ENCODE data around the gene SPPL2B. TPM values are rescaled to one million over a fixed set of nuclear protein-coding genes. Genes with fewer than 3 reads are reported as not detected.
A peak's percentile ranks its signal among the peaks of the same experiment; 100 is the strongest.

SPPL2B gene
- total RNA-seq, 2 experiments from 2014 or later: 106 to 111 TPM

GRCh38 chr19:2303211-2303798 lies 25.2 kb upstream of the SPPL2B start:
- H3K36me3 Mint-ChIP-seq (ENCODE audit: low read depth): no peaks in the 10 kb centered on the region
- Histone ChIP-seq H3K9me3 (ENCODE audit: control insufficient read depth in 1 of 2, insufficient read depth in 1 of 2, low read length in 2 of 2) (peaks cover 0 to 20% of the 10 kb centered on the region in 2 experiments), H3K4me3 (ENCODE audit: low read length) (no peak overlapping the region), H3K27ac (ENCODE audit: low read depth in 1 of 2, low read length in 2 of 2) (no peak overlapping the region), H3K4me1 (ENCODE audit: insufficient read depth, low read length) (peaks cover 26% of the 10 kb centered on the region), H3K27me3 (ENCODE audit: control insufficient read depth in 1 of 2, insufficient read depth in 2 of 2, low read length in 2 of 2) (peaks cover 37 to 39% of the 10 kb centered on the region in 2 experiments), H3K36me3 (ENCODE audit: insufficient read depth, low read length) (no peaks in the 10 kb centered on the region)
- H3K27ac Mint-ChIP-seq: peak overlapping the region; percentile 9
- TF ChIP-seq CTCF (IDR thresholded peaks at IDR 0.05): no peak
- peak overlapping the region; percentile 54 for H3K4me3 Mint-ChIP-seq
- POLR2A ChIA-PET: interaction anchor here (0.8 to 0.9 kb wide), 5 partner anchors 8 to 68 kb away, joined by 3 to 5 read pairs (median 3); partner anchors contain the start of gene PLEKHJ1
- ATAC-seq (ENCODE audit: poor library complexity): peak; percentile 15
- DNase-seq: peak in 1 of 14 experiments; percentile 26
- peaks cover 43% of the 10 kb centered on the region for H3K27me3 Mint-ChIP-seq
- peaks cover 7% of the 10 kb centered on the region for H3K4me1 Mint-ChIP-seq (ENCODE audit: low read depth)
- intact Hi-C loops (cut with DNase I, micrococcal nuclease): no loop called here
- no peaks in the 10 kb centered on the region for H3K9me3 Mint-ChIP-seq
- CTCF ChIA-PET: no interaction called here

GRCh38 chr19:2305452-2306280 lies 22.8 kb upstream of the SPPL2B start:
- ChIA-PET CTCF (no interaction called here), POLR2A (interaction anchor here (0.6 kb wide), 1 partner anchor 27 kb away, joined by 3 read pairs; no protein-coding TSS in a partner anchor)
- no peak for TF ChIP-seq CTCF (IDR thresholded peaks at IDR 0.05)
- H3K27me3 ChIP-seq (ENCODE audit: control insufficient read depth in 1 of 2, insufficient read depth in 2 of 2, low read length in 2 of 2): peaks cover 54 to 62% of the 10 kb centered on the region in 2 experiments
- Mint-ChIP-seq H3K4me3 (no peak overlapping the region), H3K27me3 (peaks cover 67% of the 10 kb centered on the region), H3K9me3 (no peaks in the 10 kb centered on the region), H3K36me3 (ENCODE audit: low read depth) (no peaks in the 10 kb centered on the region), H3K27ac (no peak overlapping the region), H3K4me1 (ENCODE audit: low read depth) (peaks cover 12% of the 10 kb centered on the region)
- peaks cover 29% of the 10 kb centered on the region for H3K4me1 ChIP-seq (ENCODE audit: insufficient read depth, low read length)
- H3K9me3 ChIP-seq (ENCODE audit: control insufficient read depth in 1 of 2, insufficient read depth in 1 of 2, low read length in 2 of 2): peaks cover 0 to 31% of the 10 kb centered on the region in 2 experiments
- ATAC-seq (ENCODE audit: poor library complexity): no peak
- intact Hi-C loops (cut with DNase I, micrococcal nuclease): no loop called here
- H3K27ac ChIP-seq (ENCODE audit: low read depth in 1 of 2, low read length in 2 of 2): no peak overlapping the region
- H3K36me3 ChIP-seq (ENCODE audit: insufficient read depth, low read length): no peaks in the 10 kb centered on the region
- no peak for DNase-seq
- no peak overlapping the region for H3K4me3 ChIP-seq (ENCODE audit: low read length)

- intact Hi-C loops (cut with DNase I, micrococcal nuclease): no loop called here
- no peaks in the 10 kb centered on the region for H3K36me3 ChIP-seq (ENCODE audit: insufficient read depth, low read length)
- H3K9me3 ChIP-seq (ENCODE audit: control insufficient read depth in 1 of 2, insufficient read depth in 1 of 2, low read length in 2 of 2): peaks cover 0 to 31% of the 10 kb centered on the region in 2 experiments
- no peak for TF ChIP-seq CTCF (IDR thresholded peaks at IDR 0.05)
- no peak overlapping the region for H3K4me3 ChIP-seq (ENCODE audit: low read length)
- peaks cover 12% of the 10 kb centered on the region for H3K4me1 Mint-ChIP-seq (ENCODE audit: low read depth)
- H3K27ac Mint-ChIP-seq: no peak overlapping the region
- no peak overlapping the region for H3K27ac ChIP-seq (ENCODE audit: low read depth in 1 of 2, low read length in 2 of 2)
- ATAC-seq (ENCODE audit: poor library complexity) (no peak), DNase-seq (no peak)
- ChIA-PET POLR2A (no interaction called here), CTCF (no interaction called here)
- H3K4me3 Mint-ChIP-seq: no peak overlapping the region
- no peaks in the 10 kb centered on the region for H3K9me3 Mint-ChIP-seq
- H3K27me3 ChIP-seq (ENCODE audit: control insufficient read depth in 1 of 2, insufficient read depth in 2 of 2, low read length in 2 of 2): peaks cover 56 to 66% of the 10 kb centered on the region in 2 experiments
- H3K36me3 Mint-ChIP-seq (ENCODE audit: low read depth): no peaks in the 10 kb centered on the region
- H3K4me1 ChIP-seq (ENCODE audit: insufficient read depth, low read length): peaks cover 29% of the 10 kb centered on the region
- peaks cover 73% of the 10 kb centered on the region for H3K27me3 Mint-ChIP-seq
These were observed 22.1 kb upstream of the SPPL2B start for GRCh38 chr19:2306281-2306806.
